OCI-LY3 (cell line): ENCODE data around the gene SNX21.

Source experiments
- EZH2phosphoT487 ChIP-seq: fragments of 200-600 bp; shearing (Covaris generic); IDR thresholded peaks from 2 replicates; pipeline ENCODE4 v1.6.1; 2018; ENCODE audit warnings: antibody characterized with exemption, mixed run types, low read depth
- TF ChIP-seq, protein P1 (sequence below): fragments of 200-600, 300-600 bp; sonication (generic); IDR thresholded peaks from 2 replicates; pipeline ENCODE4 v1.5.1; 2014; ENCODE audit warnings: antibody characterized with exemption, low read length, low read depth

DNA sequence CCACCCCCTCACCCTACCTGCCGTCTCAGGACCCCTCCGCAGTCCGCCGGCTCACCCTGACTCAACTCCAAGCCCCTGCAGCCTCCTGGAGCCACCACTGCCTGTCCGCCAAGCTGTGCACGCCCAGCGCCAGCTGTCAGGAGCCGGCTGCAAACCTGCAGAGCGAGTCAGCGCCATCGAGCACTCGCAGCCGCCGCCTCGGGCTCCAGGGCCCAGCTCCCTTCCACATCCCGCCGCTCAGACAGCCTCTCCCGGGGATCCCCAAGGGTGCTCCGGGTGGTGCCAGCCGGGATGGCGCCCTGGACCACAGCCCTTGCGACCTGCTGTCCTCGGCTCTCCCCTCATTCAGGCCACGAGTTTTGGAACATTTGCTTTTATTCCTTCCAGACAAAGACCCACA is 10.7 kb upstream of the SNX21 start:
- TF ChIP-seq, protein P1, sequence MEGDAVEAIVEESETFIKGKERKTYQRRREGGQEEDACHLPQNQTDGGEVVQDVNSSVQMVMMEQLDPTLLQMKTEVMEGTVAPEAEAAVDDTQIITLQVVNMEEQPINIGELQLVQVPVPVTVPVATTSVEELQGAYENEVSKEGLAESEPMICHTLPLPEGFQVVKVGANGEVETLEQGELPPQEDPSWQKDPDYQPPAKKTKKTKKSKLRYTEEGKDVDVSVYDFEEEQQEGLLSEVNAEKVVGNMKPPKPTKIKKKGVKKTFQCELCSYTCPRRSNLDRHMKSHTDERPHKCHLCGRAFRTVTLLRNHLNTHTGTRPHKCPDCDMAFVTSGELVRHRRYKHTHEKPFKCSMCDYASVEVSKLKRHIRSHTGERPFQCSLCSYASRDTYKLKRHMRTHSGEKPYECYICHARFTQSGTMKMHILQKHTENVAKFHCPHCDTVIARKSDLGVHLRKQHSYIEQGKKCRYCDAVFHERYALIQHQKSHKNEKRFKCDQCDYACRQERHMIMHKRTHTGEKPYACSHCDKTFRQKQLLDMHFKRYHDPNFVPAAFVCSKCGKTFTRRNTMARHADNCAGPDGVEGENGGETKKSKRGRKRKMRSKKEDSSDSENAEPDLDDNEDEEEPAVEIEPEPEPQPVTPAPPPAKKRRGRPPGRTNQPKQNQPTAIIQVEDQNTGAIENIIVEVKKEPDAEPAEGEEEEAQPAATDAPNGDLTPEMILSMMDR: no peak
- TF ChIP-seq EZH2phosphoT487: no peak
